Activated T-helper 2 cell treated with anti-CD3 and anti-CD28 coated beads, Interferon-gamma antibody, Interleukin-2, Interleukin-4, amounts not matched to agents 10 μg/mL and 5 μg/mL and 100 μg/mL, durations not matched to agents 14 hours and 24 hours and 36 hours (primary cell): ENCODE measurements around the gene B2M. TPM values are rescaled to one million over a fixed set of nuclear protein-coding genes. Genes with fewer than 3 reads are reported as not detected.
"Not testable (repeated sequence)": the region's sequence is repeated elsewhere in the genome, so short reads cannot be mapped to it uniquely, and the experiment has no call there.

Source experiments
- DNase-seq: peaks from one replicate; pipeline ENCODE4 v3.0.0; 2021; ENCODE audit warnings: low spot score
- H3K27ac Mint-ChIP-seq: one replicate; pipeline ENCODE4 v1.8.0; 2021; ENCODE audit warnings: mixed read lengths
- H3K27me3 Mint-ChIP-seq: one replicate; pipeline ENCODE4 v1.8.0; 2021; ENCODE audit warnings: low read depth, mixed read lengths
- H3K36me3 Mint-ChIP-seq: one replicate; pipeline ENCODE4 v1.8.0; 2021; ENCODE audit warnings: low read depth, mixed read lengths
- H3K4me1 Mint-ChIP-seq: one replicate; pipeline ENCODE4 v1.8.0; 2021; ENCODE audit warnings: low read depth, mixed read lengths
- H3K4me3 Mint-ChIP-seq: one replicate; pipeline ENCODE4 v1.8.0; 2021; ENCODE audit warnings: low read depth, mild to moderate bottlenecking, moderate library complexity, mixed read lengths
- H3K9me3 Mint-ChIP-seq: one replicate; pipeline ENCODE4 v1.8.0; 2021; ENCODE audit warnings: mixed read lengths
- intact Hi-C: fragments of 100-400 bp; cut with micrococcal nuclease; formaldehyde crosslinking; loops from one replicate; pipeline ENCODE4 v1.15.1; 2023
- total RNA-seq: library from RNA; stranded (reverse); gene quantifications from 2 replicates; pipeline ENCODE4 v1.2.3, GENCODE V29; 2022

B2M gene
- total RNA-seq, 1 donor from 2014 or later: 4,961 TPM

- Mint-ChIP-seq H3K36me3 (peaks cover 60% of the 10 kb centered on the region), H3K9me3 (no peaks in the 10 kb centered on the region), H3K27me3 (no peaks in the 10 kb centered on the region), H3K4me3 (peak overlapping the region; percentile 39), H3K27ac (peak overlapping the region; percentile 94), H3K4me1 (peaks cover 73% of the 10 kb centered on the region)
- peak; percentile 64 for DNase-seq
- intact Hi-C loops: loop anchor here (1.0 to 2.0 kb wide), 3 partner anchors 8 to 15 kb away; partner anchors contain the start of genes B2M and PATL2
Observed at GRCh38 chr15:44719293-44719999, 8.1 kb downstream of the B2M start.

DNA sequence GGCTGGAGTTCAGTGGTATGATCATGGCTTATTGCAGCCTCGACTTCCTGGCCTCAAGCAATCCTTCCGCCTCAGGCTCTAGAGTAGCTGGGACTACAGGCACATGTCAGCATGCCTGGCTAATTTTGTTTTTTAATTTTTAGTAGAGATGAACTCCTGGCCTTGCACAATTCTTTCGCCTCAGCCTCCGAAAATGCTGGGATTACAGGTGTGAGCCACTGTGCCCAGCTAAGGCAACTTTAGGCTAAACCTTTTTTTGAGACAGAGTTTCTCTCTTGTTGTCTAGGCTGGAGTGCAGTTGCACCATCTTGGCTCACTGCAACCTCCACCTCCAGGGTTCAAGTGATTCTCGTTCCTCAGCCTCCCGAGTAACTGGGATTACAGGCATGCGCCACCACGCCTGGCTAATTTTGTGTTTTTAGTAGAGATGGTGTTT is 8.7 kb downstream of the B2M start:
- H3K9me3 Mint-ChIP-seq, H3K27me3 Mint-ChIP-seq, DNase-seq, H3K4me3 Mint-ChIP-seq: not testable (repeated sequence)
- Mint-ChIP-seq H3K27ac (peak overlapping the region; percentile 94), H3K4me1 (peaks cover 75% of the 10 kb centered on the region), H3K36me3 (peaks cover 55% of the 10 kb centered on the region)
- intact Hi-C loops: loop anchor here (1.0 to 10.0 kb wide), 5 partner anchors 8 to 895 kb away; partner anchors contain the start of genes B2M, GOLM2, MFAP1 and PATL2

GRCh38 chr15:44720460-44721176 is 9.3 kb downstream of the B2M start:
- H3K36me3 Mint-ChIP-seq: peaks cover 49% of the 10 kb centered on the region
- no peaks in the 10 kb centered on the region for H3K9me3 Mint-ChIP-seq
- no peaks in the 10 kb centered on the region for H3K27me3 Mint-ChIP-seq
- intact Hi-C loops: loop anchor here (10.0 kb wide), 2 partner anchors 436 to 896 kb away; partner anchors contain the start of genes GOLM2, MFAP1 and WDR76
- peak overlapping the region; percentile 94 for H3K27ac Mint-ChIP-seq
- peaks cover 74% of the 10 kb centered on the region for H3K4me1 Mint-ChIP-seq
- DNase-seq: no peak
- no peak overlapping the region for H3K4me3 Mint-ChIP-seq

- Mint-ChIP-seq H3K36me3 (peaks cover 35% of the 10 kb centered on the region), H3K4me1 (peaks cover 66% of the 10 kb centered on the region), H3K9me3 (no peaks in the 10 kb centered on the region), H3K27ac (peak overlapping the region; percentile 49), H3K4me3 (no peak overlapping the region), H3K27me3 (no peaks in the 10 kb centered on the region)
- intact Hi-C loops: loop anchor here (10.0 kb wide), 2 partner anchors 437 to 897 kb away; partner anchors contain the start of genes GOLM2, MFAP1 and WDR76
- DNase-seq: no peak
Observed at GRCh38 chr15:44722011-44722410, 10.7 kb downstream of the B2M start.

DNA sequence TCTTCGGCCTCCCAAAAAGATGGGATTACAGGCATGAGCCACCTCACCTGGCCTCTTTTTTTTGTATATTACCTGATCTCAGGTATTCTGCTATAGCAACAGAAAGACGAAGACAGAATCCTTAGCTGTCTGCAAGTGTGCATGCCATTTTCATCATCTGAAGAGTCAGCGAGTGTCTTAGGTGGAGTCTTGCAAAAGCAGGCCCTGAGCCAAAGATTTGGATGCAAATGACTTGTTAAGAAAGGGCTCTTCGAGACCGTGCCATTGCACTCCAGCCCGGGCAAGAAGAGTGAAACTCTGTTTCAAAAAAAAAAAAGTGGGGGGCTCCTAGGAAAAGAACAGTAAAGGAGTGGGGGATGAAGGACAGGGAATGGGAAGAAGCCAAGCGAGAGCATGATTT is 14.8 kb downstream of the B2M start:
- Mint-ChIP-seq H3K36me3 (peaks cover 18% of the 10 kb centered on the region), H3K27ac (peak overlapping the region; percentile 97), H3K4me1 (peaks cover 53% of the 10 kb centered on the region), H3K4me3 (peak overlapping the region; percentile 85), H3K9me3 (no peaks in the 10 kb centered on the region), H3K27me3 (no peaks in the 10 kb centered on the region)
- DNase-seq: no peak
- intact Hi-C loops: loop anchor here (1.0 to 10.0 kb wide), 5 partner anchors 63 to 901 kb away; partner anchors contain the start of genes EIF3J, GOLM2, MFAP1 and SPG11

- intact Hi-C loops: loop anchor here (1.0 to 10.0 kb wide), 5 partner anchors 64 to 902 kb away; partner anchors contain the start of genes EIF3J, GOLM2, MFAP1 and SPG11
- Mint-ChIP-seq H3K27ac (peak overlapping the region; percentile 97), H3K27me3 (no peaks in the 10 kb centered on the region), H3K4me3 (peak overlapping the region; percentile 85), H3K36me3 (peaks cover 23% of the 10 kb centered on the region), H3K4me1 (peaks cover 55% of the 10 kb centered on the region), H3K9me3 (no peaks in the 10 kb centered on the region)
- DNase-seq: peak; percentile 82
Observed at GRCh38 chr15:44726568-44727484, 15.5 kb downstream of the B2M start.

DNA sequence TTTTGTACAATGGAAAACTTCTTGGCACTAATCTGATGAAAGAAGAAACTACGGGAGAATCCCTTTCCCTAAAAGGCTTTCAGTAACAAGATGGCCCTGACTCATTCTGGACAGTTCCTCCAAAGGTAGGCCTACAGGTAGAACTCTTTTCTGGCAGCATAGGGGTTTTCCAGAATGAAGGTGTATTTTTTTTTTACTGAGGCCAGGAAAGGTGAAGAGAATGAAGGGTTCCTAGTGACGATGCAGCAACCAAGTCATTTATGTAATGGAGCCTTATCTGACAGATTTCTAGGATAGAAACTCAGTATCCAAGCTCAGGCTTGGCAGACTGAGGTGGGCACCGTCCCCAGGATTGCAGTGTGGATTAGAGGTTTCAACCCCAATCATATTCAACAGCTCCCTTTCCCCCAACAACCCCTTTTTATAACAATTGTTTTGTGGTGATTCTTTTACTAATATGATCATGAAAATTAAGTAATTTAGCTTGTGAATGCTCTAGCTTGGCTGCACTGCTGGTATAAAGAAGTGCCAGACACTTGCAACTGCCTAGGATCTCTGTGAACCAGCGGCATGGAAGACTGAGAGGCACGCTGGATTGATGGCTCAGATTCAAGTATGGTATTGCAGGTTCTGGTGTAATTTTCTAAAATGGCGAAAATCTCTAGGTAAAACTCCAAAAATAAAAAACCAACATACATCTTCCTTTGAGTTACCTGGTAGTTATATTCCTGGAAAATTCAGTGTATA is 16.3 kb downstream of the B2M start:
- Mint-ChIP-seq H3K4me3 (peak overlapping the region; percentile 53), H3K4me1 (peaks cover 60% of the 10 kb centered on the region), H3K9me3 (no peaks in the 10 kb centered on the region), H3K27ac (peak overlapping the region; percentile 97), H3K27me3 (no peaks in the 10 kb centered on the region), H3K36me3 (peaks cover 32% of the 10 kb centered on the region)
- intact Hi-C loops: loop anchor here (1.0 to 10.0 kb wide), 8 partner anchors 8 to 903 kb away; partner anchors contain the start of genes B2M, EIF3J, GOLM2 and MFAP1
- no peak for DNase-seq

DNA sequence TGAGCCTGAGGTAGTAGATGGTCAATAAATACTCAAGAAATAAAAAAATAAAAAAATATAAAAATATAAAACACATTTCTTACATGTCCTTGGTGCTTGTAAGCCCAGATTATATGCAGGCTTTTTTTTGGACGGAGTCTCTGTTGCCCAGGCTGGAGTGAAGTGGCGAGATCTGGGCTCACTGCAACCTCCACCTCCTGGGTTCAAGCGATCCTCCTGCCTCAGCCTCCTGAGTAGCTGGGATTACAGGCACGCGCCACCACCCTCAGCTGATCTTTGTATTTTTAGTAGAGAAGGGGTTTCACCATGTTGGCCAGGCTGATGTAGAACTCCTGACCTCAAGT is 16.9 kb downstream of the B2M start:
- not testable (repeated sequence) for DNase-seq, H3K9me3 Mint-ChIP-seq, H3K27me3 Mint-ChIP-seq
- Mint-ChIP-seq H3K4me1 (peaks cover 60% of the 10 kb centered on the region), H3K36me3 (peaks cover 32% of the 10 kb centered on the region), H3K27ac (peak overlapping the region; percentile 97), H3K4me3 (peak overlapping the region; percentile 98)
- intact Hi-C loops: loop anchor here (1.0 to 10.0 kb wide), 8 partner anchors 8 to 903 kb away; partner anchors contain the start of genes B2M, EIF3J, GOLM2 and MFAP1

GRCh38 chr15:44728576-44729407 is 17.5 kb downstream of the B2M start:
- peak; percentile 97 for DNase-seq
- peaks cover 37% of the 10 kb centered on the region for H3K36me3 Mint-ChIP-seq
- H3K4me1 Mint-ChIP-seq: peaks cover 60% of the 10 kb centered on the region
- peak overlapping the region; percentile 97 for H3K27ac Mint-ChIP-seq
- H3K9me3 Mint-ChIP-seq: no peaks in the 10 kb centered on the region
- intact Hi-C loops: loop anchor here (1.0 to 10.0 kb wide), 8 partner anchors 8 to 904 kb away; partner anchors contain the start of genes B2M, EIF3J, GOLM2 and MFAP1
- peak overlapping the region; percentile 98 for H3K4me3 Mint-ChIP-seq
- H3K27me3 Mint-ChIP-seq: no peaks in the 10 kb centered on the region

DNA sequence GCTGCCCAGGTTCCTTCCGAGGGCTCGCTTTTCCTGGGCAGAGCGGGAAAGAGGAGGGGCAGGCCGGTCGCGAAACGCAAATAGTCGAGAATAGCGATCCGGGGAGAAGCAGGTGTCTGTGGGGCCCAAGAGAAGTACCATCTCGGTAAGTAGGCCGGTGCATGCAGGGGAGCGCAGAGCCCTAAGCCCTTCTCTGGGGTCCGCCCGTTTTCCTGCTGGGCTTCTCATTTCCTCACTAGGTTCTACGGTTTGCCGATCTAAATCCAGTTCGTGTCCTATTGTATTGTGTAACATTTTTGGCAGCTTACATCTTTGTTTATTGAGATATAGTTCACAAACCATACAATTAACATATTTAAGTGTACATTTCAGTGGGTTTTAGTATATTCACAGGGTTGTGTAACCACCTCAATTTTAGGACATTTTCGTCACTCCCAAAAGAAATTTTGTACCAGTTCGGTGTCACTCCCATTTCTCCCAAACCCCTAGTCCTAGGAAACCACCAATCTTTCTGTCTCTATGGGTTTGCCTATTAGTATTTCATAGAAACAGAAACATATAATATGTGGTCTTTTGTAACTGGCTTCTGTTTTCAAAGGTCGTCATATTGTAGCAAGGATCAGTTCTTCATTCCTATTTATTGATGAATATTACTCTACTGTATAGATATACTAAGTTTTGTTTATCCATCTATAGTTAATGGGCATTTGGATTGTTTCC is 18.3 kb downstream of the B2M start:
- intact Hi-C loops: loop anchor here (2.0 to 10.0 kb wide), 5 partner anchors 53 to 905 kb away; partner anchors contain the start of genes EIF3J, GOLM2, MFAP1 and WDR76
- Mint-ChIP-seq H3K27ac (peak overlapping the region; percentile 97), H3K4me1 (peaks cover 58% of the 10 kb centered on the region), H3K27me3 (no peaks in the 10 kb centered on the region), H3K9me3 (no peaks in the 10 kb centered on the region), H3K4me3 (peak overlapping the region; percentile 98), H3K36me3 (peaks cover 38% of the 10 kb centered on the region)
- DNase-seq: no peak
